Measurements from ENCODE around the gene CDK5RAP3.

Gene CDK5RAP3

GRCh38 chr17:47959825-47960655 lies 10.9 kb upstream of the CDK5RAP3 start:
- TF ChIP-seq, protein P1, sequence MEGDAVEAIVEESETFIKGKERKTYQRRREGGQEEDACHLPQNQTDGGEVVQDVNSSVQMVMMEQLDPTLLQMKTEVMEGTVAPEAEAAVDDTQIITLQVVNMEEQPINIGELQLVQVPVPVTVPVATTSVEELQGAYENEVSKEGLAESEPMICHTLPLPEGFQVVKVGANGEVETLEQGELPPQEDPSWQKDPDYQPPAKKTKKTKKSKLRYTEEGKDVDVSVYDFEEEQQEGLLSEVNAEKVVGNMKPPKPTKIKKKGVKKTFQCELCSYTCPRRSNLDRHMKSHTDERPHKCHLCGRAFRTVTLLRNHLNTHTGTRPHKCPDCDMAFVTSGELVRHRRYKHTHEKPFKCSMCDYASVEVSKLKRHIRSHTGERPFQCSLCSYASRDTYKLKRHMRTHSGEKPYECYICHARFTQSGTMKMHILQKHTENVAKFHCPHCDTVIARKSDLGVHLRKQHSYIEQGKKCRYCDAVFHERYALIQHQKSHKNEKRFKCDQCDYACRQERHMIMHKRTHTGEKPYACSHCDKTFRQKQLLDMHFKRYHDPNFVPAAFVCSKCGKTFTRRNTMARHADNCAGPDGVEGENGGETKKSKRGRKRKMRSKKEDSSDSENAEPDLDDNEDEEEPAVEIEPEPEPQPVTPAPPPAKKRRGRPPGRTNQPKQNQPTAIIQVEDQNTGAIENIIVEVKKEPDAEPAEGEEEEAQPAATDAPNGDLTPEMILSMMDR (IDR thresholded peaks at IDR 0.05; ENCODE audit: extremely low read depth, missing control alignments), result no peak
- no peak for DNase-seq (ENCODE audit: low spot score)

GRCh38 chr17:47961406-47961805 lies 9.5 kb upstream of the CDK5RAP3 start:
- DNase-seq (ENCODE audit: low spot score), result no peak
- TF ChIP-seq, protein P1 (IDR thresholded peaks at IDR 0.05; ENCODE audit: extremely low read depth, missing control alignments), result no peak

DNA sequence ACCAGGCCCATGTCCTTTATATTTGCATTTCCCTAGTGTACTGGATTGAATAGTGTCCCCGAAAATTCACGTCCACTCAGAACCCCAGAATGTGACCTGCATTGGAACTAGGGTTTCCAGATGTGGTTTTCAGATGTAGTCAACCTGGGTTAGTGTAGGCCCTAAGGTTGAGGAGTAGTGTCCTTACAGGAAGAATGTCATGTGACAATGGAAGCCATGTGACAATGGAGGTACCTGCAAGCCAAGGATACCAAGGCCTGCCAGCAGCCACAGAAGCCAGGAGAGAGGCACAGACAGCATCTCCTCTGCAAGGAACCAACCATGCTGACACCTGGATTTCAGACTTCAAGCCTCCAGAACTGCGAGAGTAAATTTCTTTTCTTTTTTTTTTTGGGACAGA lies 8.0 kb upstream of the CDK5RAP3 start:
- no peak for DNase-seq (ENCODE audit: low spot score)
- TF ChIP-seq, protein P1 (IDR thresholded peaks at IDR 0.05; ENCODE audit: extremely low read depth, missing control alignments), result no peak

DNA sequence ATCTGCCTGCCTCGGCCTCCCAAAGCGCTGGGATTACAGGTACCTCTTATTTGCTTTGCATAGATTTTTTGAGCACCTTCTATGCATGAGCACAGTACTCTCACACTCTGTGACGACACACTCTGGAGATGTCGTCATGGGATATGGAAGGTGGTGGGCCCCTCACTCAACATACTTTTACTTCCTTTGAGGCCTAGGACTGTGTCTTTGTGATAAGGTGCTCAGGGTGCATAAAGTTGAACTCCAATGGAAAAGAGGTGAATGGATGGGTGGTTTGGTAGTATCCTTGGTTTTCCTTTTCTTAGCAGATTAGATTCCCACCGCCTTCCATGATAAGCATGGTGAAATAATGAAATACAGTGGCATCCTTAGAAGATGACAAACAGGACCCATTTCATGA lies 6.1 kb upstream of the CDK5RAP3 start:
- no peak for DNase-seq (ENCODE audit: low spot score)
- TF ChIP-seq, protein P1 (IDR thresholded peaks at IDR 0.05; ENCODE audit: extremely low read depth, missing control alignments), result no peak

DNA sequence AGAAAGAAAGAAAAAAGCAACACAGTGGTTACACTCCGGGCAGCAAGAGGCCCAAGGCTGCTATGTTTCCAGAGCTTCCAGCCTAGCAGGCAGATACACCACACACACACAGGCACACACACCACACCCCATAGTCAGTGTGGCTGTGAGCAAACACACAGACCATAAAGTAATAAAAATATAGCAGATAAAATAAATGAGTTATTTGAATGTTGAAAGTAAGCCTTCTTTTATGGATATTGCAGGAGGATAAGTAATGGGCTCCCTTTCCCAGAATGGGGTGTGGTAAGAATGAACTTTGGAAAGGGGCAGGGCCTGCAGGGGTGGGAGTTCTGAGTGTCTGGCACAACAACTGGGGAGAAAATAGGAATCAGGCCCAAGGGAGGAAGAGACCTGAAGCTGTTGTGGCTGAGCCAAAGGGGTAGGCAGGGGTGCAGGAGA lies 4.8 kb upstream of the CDK5RAP3 start:
- TF ChIP-seq, protein P1 (IDR thresholded peaks at IDR 0.05; ENCODE audit: extremely low read depth, missing control alignments), result no peak
- no peak for DNase-seq (ENCODE audit: low spot score)

- DNase-seq (ENCODE audit: low spot score), result no peak
- TF ChIP-seq, protein P1 (IDR thresholded peaks at IDR 0.05; ENCODE audit: extremely low read depth, missing control alignments), result no peak
These were observed 3.2 kb upstream of the CDK5RAP3 start for GRCh38 chr17:47967607-47968252.

DNA sequence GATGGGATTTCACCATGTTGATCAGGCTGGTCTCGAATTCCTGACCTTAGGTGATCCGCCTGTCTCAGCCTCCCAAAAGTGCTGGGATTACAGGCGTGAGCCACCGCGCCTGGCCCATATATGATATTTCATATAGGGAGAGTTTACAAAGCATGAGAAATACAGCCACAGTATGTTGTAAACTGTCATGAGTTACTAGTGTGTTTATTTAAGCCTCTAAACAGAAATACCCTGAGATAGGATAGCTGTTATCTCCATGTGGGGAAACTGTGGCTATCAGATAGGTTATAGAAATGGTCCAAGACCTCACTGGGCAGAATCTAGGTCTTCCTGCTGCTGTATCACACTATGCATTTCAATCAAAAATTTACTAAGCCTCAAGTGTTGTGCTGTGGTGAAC lies 2.1 kb upstream of the CDK5RAP3 start:
- TF ChIP-seq, protein P1 (IDR thresholded peaks at IDR 0.05; ENCODE audit: extremely low read depth, missing control alignments), result no peak
- no peak for DNase-seq (ENCODE audit: low spot score)

Data from GM20000 (cell line).